Hematopoietic multipotent progenitor cell treated with erythropoietin and hydrocortisone succinate and interleukin-3 and kit ligand, for 17 days (in vitro differentiated cells): Measurements from ENCODE around the gene SLC39A12.
"Not testable (repeated sequence)": the region's sequence is repeated elsewhere in the genome, so short reads cannot be mapped to it uniquely, and the experiment has no call there.

Experiments used
- DNase-seq: peaks from one replicate; pipeline ENCODE4 v3.0.0-alpha.2; 2015; ENCODE audit warnings: low spot score

The SLC39A12 gene

DNA sequence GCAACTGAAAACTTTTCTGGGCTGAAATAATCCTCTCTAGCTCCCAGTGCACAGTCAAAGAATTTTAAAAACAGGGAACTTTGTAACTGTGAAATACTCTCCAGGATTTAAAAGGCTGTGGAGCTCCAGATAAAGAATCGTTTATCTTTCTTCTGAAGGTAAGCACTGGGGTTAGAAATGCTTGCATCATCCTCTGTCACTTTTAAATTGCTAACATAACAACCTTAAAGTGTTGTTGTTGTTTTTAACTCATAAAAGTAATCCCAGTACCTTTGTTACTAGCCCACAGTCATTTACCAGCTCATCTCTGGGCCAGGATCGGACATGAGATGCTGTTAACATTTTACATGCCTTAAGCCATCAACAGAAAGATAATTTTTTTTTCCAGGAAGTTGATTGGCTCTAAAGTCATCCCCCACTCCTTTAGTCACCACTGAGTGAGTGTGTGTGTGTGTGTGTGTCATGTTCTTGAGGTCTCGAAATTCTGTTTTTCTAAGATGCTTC is at the start of gene SLC39A12:
Gene SLC39A12 (plus strand): TSS at position 51 of the 504 bp plus-strand sequence. CDS start 1,359 bp downstream, outside the sequence.
- no peak for DNase-seq

- no peak for DNase-seq
Measured at GRCh38 chr10:17904564-17904963, 47.2 kb upstream of the SLC39A12 start.

- DNase-seq: no peak
Measured at GRCh38 chr10:17905491-17905890, 46.2 kb upstream of the SLC39A12 start.

DNA sequence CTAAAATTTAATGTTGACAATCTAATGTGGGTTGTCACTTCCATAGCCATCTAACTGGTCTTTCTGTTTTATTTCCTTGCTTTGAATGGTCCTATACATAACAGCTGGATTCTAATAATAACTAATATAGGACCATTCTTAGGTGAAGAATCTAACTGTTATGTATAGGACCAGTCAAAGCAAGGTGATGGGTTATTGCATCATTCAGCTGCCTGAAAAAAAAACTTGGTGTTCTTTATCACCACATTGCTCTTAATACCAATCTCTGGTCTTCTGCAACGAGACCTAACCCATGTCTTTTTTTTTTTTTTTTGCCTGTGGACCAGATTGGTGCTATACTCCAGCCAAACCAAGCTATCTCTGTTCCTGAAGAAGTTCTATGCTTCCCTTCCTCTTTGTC is 45.7 kb upstream of the SLC39A12 start:
- no peak for DNase-seq

- DNase-seq: no peak
Measured at GRCh38 chr10:17907641-17908040, 44.1 kb upstream of the SLC39A12 start.

- peak; percentile 9 for DNase-seq
Measured at GRCh38 chr10:17910125-17910789, 41.5 kb upstream of the SLC39A12 start.

- DNase-seq: no peak
Measured at GRCh38 chr10:17912754-17913153, 39.0 kb upstream of the SLC39A12 start.

GRCh38 chr10:17913604-17914003 is 38.1 kb upstream of the SLC39A12 start:
- DNase-seq: no peak

GRCh38 chr10:17914169-17915045 is 37.3 kb upstream of the SLC39A12 start:
- no peak for DNase-seq

DNA sequence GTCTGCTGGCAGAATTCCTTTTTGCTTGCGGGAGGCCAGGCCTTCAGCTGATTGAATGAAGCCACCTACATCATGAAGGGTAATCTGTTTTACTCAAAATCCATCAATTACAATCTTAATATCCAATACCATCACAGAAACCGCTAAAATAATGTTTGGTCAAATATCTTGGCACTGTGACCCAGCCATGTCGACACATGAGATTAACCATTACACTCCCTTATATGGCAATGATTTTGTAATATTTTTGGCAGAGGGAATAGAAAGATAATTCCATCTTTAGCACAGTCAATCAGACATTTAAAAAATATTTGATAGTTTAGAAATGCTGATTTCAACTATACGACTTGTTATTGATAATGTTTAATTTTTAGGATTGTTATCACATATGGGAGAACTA is 36.5 kb upstream of the SLC39A12 start:
- no peak for DNase-seq

- DNase-seq: no peak
Measured at GRCh38 chr10:17918187-17918903, 33.4 kb upstream of the SLC39A12 start.

- no peak for DNase-seq
Measured at GRCh38 chr10:17921378-17921777, 30.3 kb upstream of the SLC39A12 start.

DNA sequence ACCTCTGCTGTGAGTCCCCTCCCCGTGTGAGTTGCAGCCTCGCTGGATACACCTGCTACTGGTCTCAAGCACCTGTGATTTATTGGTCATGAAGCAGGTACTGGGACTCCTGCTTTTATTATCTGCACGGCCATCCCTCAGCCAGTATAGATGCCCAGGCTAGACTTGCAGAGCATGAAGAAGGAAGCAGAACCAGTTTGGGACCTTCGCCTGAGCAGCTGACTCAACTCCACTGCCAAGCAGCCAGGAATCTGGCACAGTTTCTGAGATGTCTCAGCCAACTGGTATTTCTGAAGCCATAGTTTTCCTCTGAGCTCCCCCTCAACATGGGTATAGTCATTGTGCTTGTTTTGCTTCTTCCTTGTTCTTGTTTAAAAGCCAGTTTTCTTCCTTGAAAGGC is 28.0 kb upstream of the SLC39A12 start:
- DNase-seq: no peak

- DNase-seq: no peak
Measured at GRCh38 chr10:17943033-17943745, 8.5 kb upstream of the SLC39A12 start.

- DNase-seq: not testable (repeated sequence)
Measured at GRCh38 chr10:17950269-17950668, 1.4 kb upstream of the SLC39A12 start.

- no peak for DNase-seq
Measured at GRCh38 chr10:17950726-17951125, 992 bp upstream of the SLC39A12 start.

- DNase-seq: not testable (repeated sequence)
Measured at GRCh38 chr10:17954372-17954771, 2.7 kb downstream of the SLC39A12 start.

DNA sequence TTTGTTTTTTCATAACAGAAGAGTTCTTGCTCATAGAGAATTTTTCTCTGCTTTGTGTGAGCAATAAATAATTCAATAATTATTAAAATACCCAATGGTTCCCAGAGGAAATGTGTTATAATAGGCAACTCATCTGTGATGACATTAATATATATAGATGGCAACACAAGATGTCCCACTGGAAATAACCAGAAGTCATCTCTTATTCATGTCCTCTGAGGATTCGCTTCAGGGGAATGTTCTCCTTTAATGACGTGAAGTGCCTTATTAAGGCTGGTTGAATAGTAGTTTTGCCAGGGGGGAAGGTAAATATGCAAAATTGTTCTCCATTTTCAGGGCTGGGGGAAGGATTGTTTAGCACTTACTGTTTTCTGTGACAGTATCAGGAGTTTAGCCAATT is 3.1 kb downstream of the SLC39A12 start:
- DNase-seq: no peak

DNA sequence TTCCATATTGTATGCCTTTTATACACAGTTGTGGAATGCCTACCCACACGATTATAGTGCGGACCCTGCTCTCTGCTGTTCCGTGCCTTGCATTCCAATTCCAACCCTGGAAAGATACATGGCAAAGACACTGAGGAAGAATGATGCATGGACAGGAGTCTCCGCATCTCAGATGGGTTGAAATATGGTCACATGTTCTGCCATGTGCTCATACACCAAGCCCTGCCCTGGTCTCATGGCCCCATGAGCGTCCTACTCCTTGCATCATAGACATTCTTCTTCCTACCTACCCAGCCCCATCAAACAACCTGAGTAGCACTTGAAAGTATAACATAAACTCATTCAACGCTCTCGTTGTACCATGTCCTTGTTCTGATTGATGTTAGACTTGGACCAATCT is 6.3 kb downstream of the SLC39A12 start:
- no peak for DNase-seq

DNA sequence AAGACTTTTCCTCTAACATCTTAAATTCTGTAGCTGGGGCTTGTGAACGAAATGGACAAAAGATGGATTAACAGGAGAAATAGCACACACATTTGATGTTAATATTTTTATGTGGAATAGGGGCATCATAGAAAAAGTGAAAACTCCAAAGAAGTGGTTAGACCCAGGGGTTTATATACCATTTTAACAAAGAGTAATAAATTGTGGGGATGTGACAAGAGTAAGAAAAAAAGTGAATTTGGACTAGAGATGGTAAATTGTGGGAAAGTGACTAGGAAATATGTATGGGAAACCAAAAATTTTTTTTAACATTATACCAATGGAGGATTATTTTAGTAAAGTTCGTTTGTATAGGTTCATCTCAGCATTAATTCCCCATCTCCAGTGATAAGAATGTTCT is 8.2 kb downstream of the SLC39A12 start:
- DNase-seq: no peak

DNA sequence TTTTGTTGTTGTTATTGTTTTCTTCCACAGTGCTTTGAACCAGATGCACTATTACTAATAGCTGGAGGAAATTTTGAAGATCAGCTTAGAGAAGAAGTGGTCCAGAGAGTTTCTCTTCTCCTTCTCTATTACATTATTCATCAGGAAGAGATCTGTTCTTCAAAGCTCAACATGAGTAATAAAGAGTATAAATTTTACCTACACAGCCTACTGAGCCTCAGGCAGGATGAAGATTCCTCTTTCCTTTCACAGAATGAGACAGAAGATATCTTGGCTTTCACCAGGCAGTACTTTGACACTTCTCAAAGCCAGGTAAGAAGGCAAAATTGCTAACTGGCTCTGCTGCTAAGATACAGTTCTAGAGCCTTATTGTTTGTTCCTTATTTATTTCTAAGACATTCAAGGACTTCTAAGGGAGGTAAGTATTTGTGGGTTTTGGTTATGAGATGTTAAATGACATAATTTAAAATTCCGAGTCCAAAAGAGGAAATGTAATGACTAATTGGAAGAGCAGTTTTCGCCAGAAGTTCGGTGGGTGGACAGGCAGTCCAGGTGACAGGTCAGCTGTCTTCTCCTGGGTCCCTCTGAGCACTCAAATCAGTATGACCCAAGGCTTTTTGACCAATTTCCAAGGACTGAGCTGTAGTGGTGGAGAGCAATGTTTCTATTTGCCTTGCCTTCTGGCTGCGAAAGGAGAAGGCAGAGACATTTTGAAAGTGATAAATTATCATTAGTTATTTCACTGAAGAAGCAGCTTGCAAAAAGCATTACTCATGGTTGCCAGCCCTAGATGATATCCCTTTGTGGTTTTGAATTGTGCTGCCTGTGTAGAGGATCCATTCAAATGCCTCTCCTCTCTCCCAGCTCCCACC is 10.1 kb downstream of the SLC39A12 start:
- DNase-seq: no peak
